CD4-positive, alpha-beta memory T cell (primary cell): Measurements from ENCODE around the gene DOK1. TPM values are rescaled to one million over a fixed set of nuclear protein-coding genes. Genes with fewer than 3 reads are reported as not detected.

Experiments
- CTCF ChIA-PET: fragments of 350-600 bp; sonication (Branson Sonifier 250); formaldehyde crosslinking; loops from one replicate; lab custom pipeline; 2021; ENCODE audit warnings: inconsistent platforms; ENCODE audit not compliant: partially characterized antibody; lab: Charles Lee
- POLR2A ChIA-PET: fragments of 350-600 bp; sonication (Branson Sonifier 250); formaldehyde crosslinking; loops from one replicate; lab custom pipeline; 2021; ENCODE audit not compliant: partially characterized antibody; lab: Charles Lee
- DNase-seq, 5 donors: peaks; one replicate each; pipeline versions ENCODE4 v3.0.0 to v3.0.0-alpha.2; 2020 to 2022; ENCODE audit warnings: mixed read lengths in 1 of 5
- H3K27ac ChIP-seq: one replicate; pipeline ENCODE4 v1.7.0; 2013; ENCODE audit warnings: low read depth, low read length
- H3K27me3 ChIP-seq: 2 replicates; pipeline ENCODE4 v1.7.0; 2013; ENCODE audit warnings: mild to moderate bottlenecking, low read length, moderate library complexity; ENCODE audit not compliant: insufficient read depth
- H3K36me3 ChIP-seq: 2 replicates; pipeline ENCODE4 v1.7.0; 2013; ENCODE audit warnings: mild to moderate bottlenecking, low read length, moderate library complexity; ENCODE audit not compliant: insufficient read depth
- H3K4me1 ChIP-seq: 2 replicates; pipeline ENCODE4 v1.7.0; 2013; ENCODE audit warnings: mild to moderate bottlenecking, low read length, moderate library complexity; ENCODE audit not compliant: insufficient read depth
- H3K4me3 ChIP-seq, 2 donors: one replicate each; pipeline ENCODE4 v1.7.0; 2013; ENCODE audit warnings: low read length in 2 of 2, mild to moderate bottlenecking in 1 of 2
- H3K9me3 ChIP-seq, 2 donors: one replicate each; pipeline ENCODE4 v1.7.0; 2013; ENCODE audit warnings: low read length in 2 of 2, control low read depth in 1 of 2; ENCODE audit not compliant: control insufficient read depth in 1 of 2
- H3K27ac Mint-ChIP-seq, 7 donors: one replicate each; pipeline ENCODE4 v1.8.0; 2020 to 2021; ENCODE audit warnings: mixed read lengths in 7 of 7, mild to moderate bottlenecking in 6 of 7, inconsistent platforms in 3 of 7, moderate library complexity in 3 of 7
- H3K27me3 Mint-ChIP-seq, 2 donors: one replicate each; pipeline ENCODE4 v1.8.0; 2020 to 2021; ENCODE audit warnings: mixed read lengths in 2 of 2
- H3K36me3 Mint-ChIP-seq, 2 donors: one replicate each; pipeline ENCODE4 v1.8.0; 2020 to 2021; ENCODE audit warnings: mixed read lengths in 2 of 2, inconsistent platforms in 1 of 2, mild to moderate bottlenecking in 1 of 2
- H3K4me1 Mint-ChIP-seq, 4 donors: one replicate each; pipeline ENCODE4 v1.8.0; 2020 to 2021; ENCODE audit warnings: mixed read lengths in 4 of 4, mild to moderate bottlenecking in 1 of 4
- H3K4me3 Mint-ChIP-seq, 8 donors: one replicate each; pipeline ENCODE4 v1.8.0; 2020 to 2021; ENCODE audit warnings: mixed read lengths in 8 of 8, mild to moderate bottlenecking in 7 of 8, moderate library complexity in 6 of 8, inconsistent platforms in 3 of 8
- H3K9me3 Mint-ChIP-seq, 8 donors: one replicate each; pipeline ENCODE4 v1.8.0; 2020 to 2021; ENCODE audit warnings: mixed read lengths in 8 of 8, mild to moderate bottlenecking in 5 of 8, inconsistent platforms in 3 of 8, moderate library complexity in 1 of 8
- intact Hi-C: fragments of 100-400 bp; cut with micrococcal nuclease; formaldehyde crosslinking; loops from one replicate; pipeline ENCODE4 v1.15.1; 2023
- polyA plus RNA-seq, 2 donors: library from polyadenylated mRNA; unstranded; fragments of 300-500 nt; fragmentation: Illumina TruSeq; gene quantifications; one replicate each; pipeline ENCODE4 v1.2.3, GENCODE V29; 2021
- total RNA-seq, 2 experiments: library from RNA; stranded (reverse); gene quantifications; one replicate each; pipeline ENCODE4 v1.2.3, GENCODE V29; 2021

DOK1 gene
- total and polyA plus RNA-seq, 4 experiments from 2014 or later = 14.2 to 35.7 (median 30.8) TPM

- Histone ChIP-seq H3K36me3 (no peaks in the 10 kb centered on the region), H3K4me1 (no peaks in the 10 kb centered on the region), H3K27ac (no peak overlapping the region), H3K4me3 (no peak overlapping the region), H3K9me3 (no peaks in the 10 kb centered on the region), H3K27me3 (no peaks in the 10 kb centered on the region)
- peaks cover 7 to 8% of the 10 kb centered on the region in 2 donors for H3K36me3 Mint-ChIP-seq
- CTCF ChIA-PET = no interaction called here
- no peak for DNase-seq
- POLR2A ChIA-PET = no interaction called here
- H3K27me3 Mint-ChIP-seq = peaks cover 18 to 21% of the 10 kb centered on the region in 2 donors
- peaks cover 2 to 5% (median 4%) of the 10 kb centered on the region in 4 donors for H3K4me1 Mint-ChIP-seq
- intact Hi-C loops = no loop called here
- no peak overlapping the region for H3K4me3 Mint-ChIP-seq
- H3K9me3 Mint-ChIP-seq = no peaks in the 10 kb centered on the region
- H3K27ac Mint-ChIP-seq = no peak overlapping the region
Measured at GRCh38 chr2:74537140-74537539, 17.4 kb upstream of the DOK1 start.

GRCh38 chr2:74538881-74539339 is 15.6 kb upstream of the DOK1 start:
- peaks cover 23 to 29% of the 10 kb centered on the region in 2 donors for H3K27me3 Mint-ChIP-seq
- no peak overlapping the region for H3K4me3 Mint-ChIP-seq
- intact Hi-C loops = no loop called here
- H3K36me3 Mint-ChIP-seq = no peaks in the 10 kb centered on the region
- no peaks in the 10 kb centered on the region for H3K9me3 Mint-ChIP-seq
- H3K27ac ChIP-seq = no peak overlapping the region
- no peaks in the 10 kb centered on the region for H3K36me3 ChIP-seq
- H3K4me1 Mint-ChIP-seq = peaks cover 0 to 1% (median 0%) of the 10 kb centered on the region in 4 donors
- no peak overlapping the region for H3K27ac Mint-ChIP-seq
- no peak overlapping the region for H3K4me3 ChIP-seq
- no peaks in the 10 kb centered on the region for H3K4me1 ChIP-seq
- DNase-seq = no peak
- H3K27me3 ChIP-seq = no peaks in the 10 kb centered on the region
- ChIA-PET CTCF (interaction anchor here (1.2 kb wide), 1 partner anchor 289 kb away, joined by 6 read pairs; no protein-coding TSS in a partner anchor), POLR2A (interaction anchor here (0.9 to 1.4 kb wide), 2 partner anchors 9 kb away, joined by 3 to 6 read pairs; partner anchors contain the start of genes AUP1 and HTRA2)
- no peaks in the 10 kb centered on the region for H3K9me3 ChIP-seq

- Mint-ChIP-seq H3K27ac (no peak overlapping the region), H3K36me3 (no peaks in the 10 kb centered on the region), H3K4me3 (no peak overlapping the region), H3K27me3 (peaks cover 23 to 37% of the 10 kb centered on the region in 2 donors), H3K9me3 (no peaks in the 10 kb centered on the region), H3K4me1 (peaks cover 0 to 1% (median 0%) of the 10 kb centered on the region in 4 donors)
- no peaks in the 10 kb centered on the region for H3K4me1 ChIP-seq
- ChIA-PET POLR2A (interaction anchor here (1.1 kb wide), 1 partner anchor 57 kb away, joined by 3 read pairs; the partner anchor contains the start of genes CCDC142 and TTC31), CTCF (no interaction called here)
- DNase-seq = no peak
- H3K4me3 ChIP-seq = no peak overlapping the region
- no peaks in the 10 kb centered on the region for H3K27me3 ChIP-seq
- H3K36me3 ChIP-seq = no peaks in the 10 kb centered on the region
- no peak overlapping the region for H3K27ac ChIP-seq
- intact Hi-C loops = no loop called here
- no peaks in the 10 kb centered on the region for H3K9me3 ChIP-seq
Measured at GRCh38 chr2:74540291-74540690, 14.2 kb upstream of the DOK1 start.

GRCh38 chr2:74542978-74543377 is 11.5 kb upstream of the DOK1 start:
- Mint-ChIP-seq H3K27me3 (peaks cover 26 to 40% of the 10 kb centered on the region in 2 donors), H3K4me1 (peaks cover 0 to 2% (median under 1%) of the 10 kb centered on the region in 4 donors), H3K36me3 (no peaks in the 10 kb centered on the region), H3K27ac (no peak overlapping the region), H3K4me3 (no peak overlapping the region), H3K9me3 (no peaks in the 10 kb centered on the region)
- Histone ChIP-seq H3K9me3 (no peaks in the 10 kb centered on the region), H3K27ac (no peak overlapping the region), H3K4me3 (no peak overlapping the region), H3K27me3 (peaks cover 6% of the 10 kb centered on the region), H3K4me1 (no peaks in the 10 kb centered on the region), H3K36me3 (no peaks in the 10 kb centered on the region)
- DNase-seq = no peak
- CTCF ChIA-PET = no interaction called here
- intact Hi-C loops = no loop called here
- POLR2A ChIA-PET = no interaction called here

- H3K27me3 Mint-ChIP-seq = peaks cover 26 to 36% of the 10 kb centered on the region in 2 donors
- ChIA-PET POLR2A (interaction anchor here (1.2 to 1.3 kb wide), 2 partner anchors 15 to 87 kb away, joined by 4 read pairs; partner anchors contain the start of genes AUP1, HTRA2 and WBP1), CTCF (interaction anchor here (0.8 to 3.2 kb wide), 10 partner anchors 10 to 722 kb away, joined by 3 to 11 read pairs (median 3); partner anchors contain the start of genes CCDC142, HTRA2 and TTC31)
- Histone ChIP-seq H3K4me1 (peaks cover 12% of the 10 kb centered on the region), H3K27me3 (peaks cover 20% of the 10 kb centered on the region), H3K36me3 (no peaks in the 10 kb centered on the region), H3K9me3 (no peaks in the 10 kb centered on the region), H3K4me3 (no peak overlapping the region), H3K27ac (no peak overlapping the region)
- no peaks in the 10 kb centered on the region for H3K36me3 Mint-ChIP-seq
- intact Hi-C loops = loop anchor here (1.0 kb wide), 1 partner anchor 61 kb away; the partner anchor contains the start of gene TTC31
- no peak for DNase-seq
- no peak overlapping the region for H3K4me3 Mint-ChIP-seq
- H3K27ac Mint-ChIP-seq = no peak overlapping the region
- peaks cover 3 to 12% (median 6%) of the 10 kb centered on the region in 4 donors for H3K4me1 Mint-ChIP-seq
- no peaks in the 10 kb centered on the region for H3K9me3 Mint-ChIP-seq
Measured at GRCh38 chr2:74544634-74545033, 9.9 kb upstream of the DOK1 start.

GRCh38 chr2:74546004-74546403 is 8.5 kb upstream of the DOK1 start:
- H3K27ac Mint-ChIP-seq = no peak overlapping the region
- peaks cover 32 to 43% of the 10 kb centered on the region in 2 donors for H3K27me3 Mint-ChIP-seq
- H3K36me3 Mint-ChIP-seq = no peaks in the 10 kb centered on the region
- no peak overlapping the region for H3K4me3 ChIP-seq
- H3K9me3 ChIP-seq = no peaks in the 10 kb centered on the region
- CTCF ChIA-PET = interaction anchor here (0.9 to 3.2 kb wide), 4 partner anchors 16 to 211 kb away, joined by 3 to 11 read pairs (median 3); partner anchors contain the start of genes CCDC142, HTRA2 and TTC31
- intact Hi-C loops = no loop called here
- H3K27me3 ChIP-seq = peaks cover 30% of the 10 kb centered on the region
- H3K36me3 ChIP-seq = no peaks in the 10 kb centered on the region
- DNase-seq = no peak
- H3K4me1 ChIP-seq = peaks cover 13% of the 10 kb centered on the region
- H3K27ac ChIP-seq = no peak overlapping the region
- POLR2A ChIA-PET = no interaction called here
- H3K4me3 Mint-ChIP-seq = no peak overlapping the region
- H3K9me3 Mint-ChIP-seq = no peaks in the 10 kb centered on the region
- H3K4me1 Mint-ChIP-seq = peaks cover 3 to 13% (median 10%) of the 10 kb centered on the region in 4 donors

- Mint-ChIP-seq H3K9me3 (no peaks in the 10 kb centered on the region), H3K4me1 (peaks cover 7 to 19% (median 12%) of the 10 kb centered on the region in 4 donors), H3K4me3 (peak overlapping the region; percentile 50 to 85 (median 74)), H3K27me3 (peaks cover 26 to 46% of the 10 kb centered on the region in 2 donors), H3K27ac (no peak overlapping the region), H3K36me3 (no peaks in the 10 kb centered on the region)
- CTCF ChIA-PET = interaction anchor here (1.0 kb wide), 1 partner anchor 15 kb away, joined by 3 read pairs; no protein-coding TSS in a partner anchor
- Histone ChIP-seq H3K27ac (no peak overlapping the region), H3K4me3 (no peak overlapping the region), H3K27me3 (peaks cover 30% of the 10 kb centered on the region), H3K36me3 (no peaks in the 10 kb centered on the region), H3K9me3 (no peaks in the 10 kb centered on the region), H3K4me1 (peaks cover 13% of the 10 kb centered on the region)
- POLR2A ChIA-PET = no interaction called here
- DNase-seq = no peak
- intact Hi-C loops = no loop called here
Measured at GRCh38 chr2:74548285-74548899, 6.1 kb upstream of the DOK1 start.
